ENCODE measurements around the gene SLC35A1.

Gene SLC35A1

DNA sequence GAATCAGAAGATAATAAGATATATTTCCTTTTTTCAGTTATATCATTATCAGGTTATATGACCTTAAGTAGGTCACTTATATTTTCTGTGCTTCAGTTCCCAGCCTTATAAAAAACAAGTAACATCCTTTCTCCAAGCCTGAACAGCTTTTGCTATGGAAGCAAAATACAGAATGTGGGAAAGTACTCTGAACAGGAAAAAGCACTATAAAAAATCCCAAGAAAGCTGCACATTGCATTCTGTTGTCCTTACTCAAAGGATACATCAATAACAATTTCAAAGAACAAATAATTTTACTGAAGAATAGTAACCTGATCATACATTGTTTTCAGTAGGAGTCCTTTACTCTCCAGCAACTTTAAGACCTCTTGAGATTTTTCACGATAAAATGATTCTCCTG lies 56.4 kb downstream of the SLC35A1 start:
- no peak for DNase-seq (ENCODE audit: low read depth)

GRCh38 chr6:87534377-87535047 lies 61.7 kb downstream of the SLC35A1 start:
- no peak for DNase-seq (ENCODE audit: low read depth)

- no peak for DNase-seq (ENCODE audit: low read depth)
Observed at GRCh38 chr6:87538510-87539260, 65.9 kb downstream of the SLC35A1 start.

DNA sequence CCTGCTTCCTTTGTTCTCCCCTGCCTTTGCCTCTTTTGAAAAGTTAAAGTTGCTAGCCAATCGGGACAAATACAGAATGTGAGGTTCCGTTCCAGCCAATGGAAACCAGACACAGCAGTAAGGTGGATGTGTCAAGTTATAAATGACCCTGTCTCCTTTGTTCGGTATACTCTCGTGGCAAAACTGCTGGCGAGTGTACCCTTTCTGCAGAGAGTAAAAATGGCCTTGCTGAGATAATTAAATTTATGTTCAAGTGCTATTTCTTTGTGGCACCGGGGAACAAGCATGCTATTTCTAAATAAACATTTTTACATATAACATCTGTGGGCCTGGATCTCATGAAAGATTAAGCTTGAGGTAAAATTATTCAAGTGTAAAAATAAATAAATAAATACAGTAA lies 66.8 kb downstream of the SLC35A1 start:
- DNase-seq (ENCODE audit: low read depth), result no peak

- no peak for DNase-seq (ENCODE audit: low read depth)
Observed at GRCh38 chr6:87540539-87540938, 67.8 kb downstream of the SLC35A1 start.

DNA sequence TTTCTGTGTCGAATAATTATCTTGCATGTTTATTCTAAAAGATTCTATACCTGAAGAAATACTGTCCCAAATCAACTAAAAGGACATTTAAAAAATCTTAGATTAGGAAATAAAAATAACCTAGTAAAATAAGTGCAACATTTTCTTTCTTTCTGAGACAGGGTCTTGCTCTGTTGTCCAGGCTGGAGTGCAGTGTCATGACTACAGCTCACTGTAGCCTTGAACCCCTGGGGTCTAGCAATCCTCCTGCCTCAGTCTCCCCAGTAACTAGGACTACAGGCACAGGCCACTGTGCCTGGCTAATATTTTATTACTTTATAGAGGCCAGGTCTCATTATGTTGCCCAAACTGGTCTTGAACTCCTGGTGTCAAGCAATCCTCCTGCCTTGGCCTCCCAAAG lies 68.3 kb downstream of the SLC35A1 start:
- no peak for DNase-seq (ENCODE audit: low read depth)

DNA sequence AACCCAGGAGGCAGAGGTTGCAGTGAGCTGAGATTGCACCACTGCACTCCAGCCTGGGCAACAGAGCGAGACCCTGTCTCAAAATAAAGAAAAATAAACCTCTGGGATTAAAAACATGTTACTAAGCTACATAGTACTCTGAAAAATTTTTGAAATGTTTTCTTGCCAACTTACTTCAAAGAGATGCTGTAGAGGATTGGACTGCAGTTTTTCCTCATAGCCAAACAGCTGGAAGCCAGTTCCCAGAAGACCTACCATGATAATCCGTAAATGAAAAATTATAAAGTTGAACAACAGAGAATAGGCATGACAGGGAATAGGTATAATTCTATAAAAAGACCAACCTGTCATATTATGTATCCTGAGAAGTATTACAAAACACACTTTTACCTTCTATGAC lies 69.0 kb downstream of the SLC35A1 start:
- DNase-seq (ENCODE audit: low read depth), result no peak

DNA sequence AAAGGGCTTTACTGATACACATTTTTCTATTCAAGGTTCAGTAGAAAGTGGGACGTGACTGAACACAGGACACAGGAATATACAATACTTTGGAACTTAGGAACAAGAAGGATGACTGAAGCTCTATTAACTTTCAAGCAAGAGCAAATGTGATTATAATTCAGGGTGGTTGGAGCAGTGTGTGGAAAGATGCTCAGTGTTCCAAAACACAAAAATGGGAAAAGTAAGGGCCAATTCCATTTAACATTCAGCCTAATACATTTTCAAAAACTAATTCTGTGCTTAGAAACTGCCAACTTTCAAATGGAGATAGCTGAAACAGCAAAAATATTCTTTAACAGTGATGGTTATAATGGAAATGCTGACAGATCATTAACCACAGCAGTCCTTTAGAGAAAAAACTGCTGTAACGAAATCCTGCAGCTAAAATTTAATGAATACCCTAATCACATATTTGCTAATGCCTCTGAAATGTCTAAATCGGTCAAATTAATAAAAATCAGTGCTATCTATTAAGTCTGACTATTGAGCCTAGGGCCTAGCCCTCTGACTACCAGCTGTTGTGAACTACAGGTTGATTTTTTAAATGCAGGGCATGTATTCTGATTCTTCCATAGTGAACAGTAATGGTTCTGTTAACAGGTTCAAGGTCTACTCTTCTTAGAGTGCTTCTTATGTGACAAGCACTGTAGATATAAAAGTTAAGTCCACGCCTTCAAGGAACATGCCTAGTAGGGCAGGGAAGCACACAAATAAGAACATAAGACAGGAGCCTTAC lies 71.1 kb downstream of the SLC35A1 start:
- DNase-seq (ENCODE audit: low read depth), result no peak

- DNase-seq (ENCODE audit: low read depth), result no peak
Observed at GRCh38 chr6:87544474-87544735, 71.6 kb downstream of the SLC35A1 start.

GRCh38 chr6:87551799-87552198 lies 79.0 kb downstream of the SLC35A1 start:
- DNase-seq (ENCODE audit: low read depth), result no peak

DNA sequence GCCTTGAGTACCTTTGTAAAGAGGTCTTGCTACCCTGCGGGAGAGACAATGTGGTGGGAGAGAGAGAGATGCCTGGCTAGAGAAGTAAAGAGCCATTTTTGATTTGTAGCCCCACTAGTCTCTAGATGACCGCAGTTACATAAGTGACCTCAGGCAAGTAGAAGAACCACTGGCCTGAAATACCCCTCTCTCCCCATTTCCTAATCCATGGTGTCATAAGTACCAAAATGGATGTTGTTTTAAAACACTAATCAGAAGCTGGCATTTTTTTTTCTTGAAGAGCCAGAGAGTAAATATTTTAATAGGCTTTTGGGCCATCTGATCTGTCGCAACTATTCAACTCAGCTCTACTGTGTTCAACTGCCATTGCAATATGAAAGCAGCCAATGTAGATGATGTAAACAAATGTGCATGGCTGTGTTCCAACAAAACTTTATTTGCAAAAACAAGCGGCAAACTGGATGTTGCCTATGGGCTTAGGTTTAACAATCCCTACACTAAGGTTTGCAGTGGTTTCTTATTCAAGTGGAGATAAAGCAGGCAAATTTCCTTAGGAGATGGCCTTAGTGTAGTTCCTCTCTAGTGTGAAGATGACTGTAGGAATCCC lies 80.5 kb downstream of the SLC35A1 start:
- DNase-seq (ENCODE audit: low read depth), result no peak

DNA sequence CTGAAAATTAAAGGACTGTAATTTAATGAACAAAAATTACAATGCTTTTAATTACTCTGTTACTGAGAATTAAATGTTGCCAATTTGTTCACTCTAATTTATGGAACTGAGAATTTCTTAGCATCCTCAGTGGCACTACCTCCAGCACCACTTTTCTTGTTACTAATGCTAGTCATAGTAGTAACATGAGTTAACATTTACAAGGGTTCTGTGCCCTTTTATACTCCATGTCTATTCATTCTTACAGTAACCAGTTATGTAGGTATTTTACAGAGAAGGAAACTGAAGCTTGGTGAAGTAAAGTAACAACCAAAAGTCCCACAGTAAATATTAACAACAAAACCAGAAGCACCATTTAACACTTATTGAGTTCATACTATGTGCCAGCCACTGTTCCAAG lies 82.7 kb downstream of the SLC35A1 start:
- DNase-seq (ENCODE audit: low read depth), result no peak

DNA sequence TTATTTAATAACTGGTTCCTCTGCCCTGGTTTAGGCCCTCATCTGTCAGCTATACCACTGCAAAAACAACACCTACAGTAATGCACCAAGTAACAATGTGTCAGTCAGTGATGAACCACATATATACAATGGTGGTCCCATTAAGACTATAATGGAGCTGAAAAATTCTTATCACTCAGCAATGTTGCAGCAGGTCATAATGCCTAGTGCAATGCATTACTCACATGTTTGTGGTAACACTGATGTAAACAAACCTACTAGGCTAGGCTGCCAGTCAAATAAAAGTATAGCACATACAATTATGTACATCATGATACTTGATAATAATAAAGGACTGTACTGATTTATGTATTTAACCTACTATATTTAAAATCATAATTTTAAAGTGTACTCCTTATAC lies 85.7 kb downstream of the SLC35A1 start:
- DNase-seq (ENCODE audit: low read depth), result peak; percentile 81

DNA sequence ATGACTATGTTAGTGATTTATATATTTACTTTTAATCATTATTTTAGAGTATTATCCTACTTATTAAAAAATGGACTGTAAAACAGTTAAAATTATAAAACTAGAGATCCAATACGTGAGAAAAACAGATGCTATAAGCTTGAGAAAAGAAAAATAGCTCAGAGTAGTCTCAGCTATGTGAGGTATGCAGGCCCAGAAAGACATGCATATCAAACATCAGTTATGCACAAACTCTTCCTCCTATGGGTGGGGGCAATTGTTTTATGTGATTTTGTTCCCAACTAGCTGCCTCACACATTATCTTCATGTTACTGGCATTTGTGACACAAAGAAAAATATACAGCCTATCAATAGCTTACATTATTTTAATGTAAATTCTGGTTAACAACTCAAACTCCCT lies 88.2 kb downstream of the SLC35A1 start:
- no peak for DNase-seq (ENCODE audit: low read depth)

All from ELR (cell line).